Upper lobe of left lung (tissue), 4 donors: Measurements from ENCODE around the gene GPER1.

Source experiments
- EP300 ChIP-seq, 4 donors: sonication (generic); formaldehyde crosslinking; IDR thresholded peaks; one replicate each; pipeline ENCODE4 v1.5.1; 2017; ENCODE audit warnings: antibody characterized with exemption in 4 of 4, control low read depth in 2 of 4
- POLR2A ChIP-seq, 4 donors: fragments of 450-650 bp; IDR thresholded peaks; one replicate each; pipeline ENCODE4 v1.5.1; 2016 to 2017; ENCODE audit warnings: antibody characterized with exemption in 4 of 4, mild to moderate bottlenecking in 2 of 4
- POLR2AphosphoS5 ChIP-seq, 2 donors: sonication (generic); formaldehyde crosslinking; IDR thresholded peaks; one replicate each; pipeline ENCODE4 v1.5.1; 2017; ENCODE audit warnings: antibody characterized with exemption in 2 of 2
- TF ChIP-seq, protein P1 (sequence below), 6 experiments: fragments of 450-650 bp in 4 of 6; fragments of 200-600 bp in 2 of 6; sonication (generic) in 2 of 6; IDR thresholded peaks; one replicate each; pipeline ENCODE4 v1.5.1; 2016 to 2019; ENCODE audit warnings: antibody characterized with exemption in 6 of 6

DNA sequence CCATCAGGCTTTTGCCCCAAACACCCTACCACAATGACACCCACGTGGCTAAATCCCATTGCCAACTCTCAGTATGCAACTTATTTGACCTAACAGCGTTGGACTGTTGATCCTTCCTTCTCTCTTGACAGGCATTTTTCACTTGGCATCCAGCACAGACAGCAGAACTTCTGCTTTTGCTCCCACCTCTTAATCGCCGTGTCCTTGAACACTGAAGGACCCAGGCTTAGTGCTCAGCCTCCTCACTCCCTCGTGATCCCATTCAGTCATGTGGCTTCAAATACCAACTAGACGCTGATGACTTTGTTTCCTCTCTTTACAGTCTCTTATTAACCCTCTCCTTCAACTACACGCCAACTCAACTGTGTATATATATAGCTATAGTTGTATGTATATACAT lies 47.0 kb downstream of the GPER1 start:
- TF ChIP-seq POLR2AphosphoS5 (IDR thresholded peaks at IDR 0.05) (no peak), POLR2A (IDR thresholded peaks at IDR 0.05) (no peak), EP300 (IDR thresholded peaks at IDR 0.05) (no peak)
- TF ChIP-seq, protein P1, sequence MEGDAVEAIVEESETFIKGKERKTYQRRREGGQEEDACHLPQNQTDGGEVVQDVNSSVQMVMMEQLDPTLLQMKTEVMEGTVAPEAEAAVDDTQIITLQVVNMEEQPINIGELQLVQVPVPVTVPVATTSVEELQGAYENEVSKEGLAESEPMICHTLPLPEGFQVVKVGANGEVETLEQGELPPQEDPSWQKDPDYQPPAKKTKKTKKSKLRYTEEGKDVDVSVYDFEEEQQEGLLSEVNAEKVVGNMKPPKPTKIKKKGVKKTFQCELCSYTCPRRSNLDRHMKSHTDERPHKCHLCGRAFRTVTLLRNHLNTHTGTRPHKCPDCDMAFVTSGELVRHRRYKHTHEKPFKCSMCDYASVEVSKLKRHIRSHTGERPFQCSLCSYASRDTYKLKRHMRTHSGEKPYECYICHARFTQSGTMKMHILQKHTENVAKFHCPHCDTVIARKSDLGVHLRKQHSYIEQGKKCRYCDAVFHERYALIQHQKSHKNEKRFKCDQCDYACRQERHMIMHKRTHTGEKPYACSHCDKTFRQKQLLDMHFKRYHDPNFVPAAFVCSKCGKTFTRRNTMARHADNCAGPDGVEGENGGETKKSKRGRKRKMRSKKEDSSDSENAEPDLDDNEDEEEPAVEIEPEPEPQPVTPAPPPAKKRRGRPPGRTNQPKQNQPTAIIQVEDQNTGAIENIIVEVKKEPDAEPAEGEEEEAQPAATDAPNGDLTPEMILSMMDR (IDR thresholded peaks at IDR 0.05): no peak
